ENCODE measurements around the gene NRCAM. TPM values are rescaled to one million over a fixed set of nuclear protein-coding genes. Genes with fewer than 3 reads are reported as not detected.

NRCAM gene
- total and polyA plus RNA-seq, 2 of the 8 experiments (the other 6 are each of a cell fraction or from before 2014, with no cell fraction given), result 2.7 to 3.8 TPM

GRCh38 chr7:108144931-108145330 lies 311.3 kb downstream of the NRCAM start (continued):
- no peak for TF ChIP-seq ATF2 (IDR thresholded peaks at IDR 0.05; ENCODE audit: low read length)
- TF ChIP-seq RBBP5 (IDR thresholded peaks at IDR 0.05; ENCODE audit: borderline replicate concordance, low read depth, low read length), result no peak
- no peak for TF ChIP-seq SIN3A (conservative IDR thresholded peaks at IDR 0.05 in 1 of 2, IDR thresholded peaks at IDR 0.05 in 1 of 2; ENCODE audit: low read depth in 1 of 2, low read length in 2 of 2)
- TF ChIP-seq ZNF274 (IDR thresholded peaks at IDR 0.05; ENCODE audit: borderline replicate concordance, extremely low read depth, low read length), result no peak
- no peak for TF ChIP-seq SIX5 (IDR thresholded peaks at IDR 0.05; ENCODE audit: low read depth, low read length)
- no peak for TF ChIP-seq CHD2 (IDR thresholded peaks at IDR 0.05; ENCODE audit: low read length)

Measured in H1 (cell line).